ENCODE measurements around the gene CD8B. TPM values are rescaled to one million over a fixed set of nuclear protein-coding genes. Genes with fewer than 3 reads are reported as not detected.
A peak's percentile ranks its signal among the peaks of the same experiment; 100 is the strongest.

CD8B gene
- total and polyA plus RNA-seq, 5 experiments from 2014 or later, result 456 to 2,487 (median 2,040) TPM

- DNase-seq (peak in 3 of 10 donors; percentile 48 to 66 (median 54)), ATAC-seq (peak; percentile 10)
- Mint-ChIP-seq H3K36me3 (peaks cover 0 to 3% (median 0%) of the 10 kb centered on the region in 3 donors), H3K27me3 (no peaks in the 10 kb centered on the region), H3K27ac (peak overlapping the region; percentile 84 to 100 (median 96)), H3K4me1 (peaks cover 34 to 81% (median 75%) of the 10 kb centered on the region in 4 donors), H3K9me3 (no peaks in the 10 kb centered on the region), H3K4me3 (peak overlapping the region; percentile 53 to 87 (median 80))
- POLR2A ChIA-PET, result interaction anchor here (0.6 to 2.6 kb wide), 11 partner anchors 8 to 1505 kb away, joined by 3 to 25 read pairs (median 4); no protein-coding TSS in a partner anchor
Observed at GRCh38 chr2:86832334-86833096, 29.2 kb downstream of the CD8B start.

- H3K4me1 Mint-ChIP-seq, result peaks cover 37 to 82% (median 77%) of the 10 kb centered on the region in 4 donors
- DNase-seq (no peak), ATAC-seq (no peak)
- no peaks in the 10 kb centered on the region for H3K27me3 Mint-ChIP-seq
- peaks cover 0 to 3% (median 0%) of the 10 kb centered on the region in 3 donors for H3K36me3 Mint-ChIP-seq
- peak overlapping the region; percentile 53 to 87 (median 80) for H3K4me3 Mint-ChIP-seq
- no peaks in the 10 kb centered on the region for H3K9me3 Mint-ChIP-seq
- H3K27ac Mint-ChIP-seq, result peak overlapping the region; percentile 84 to 100 (median 96)
- POLR2A ChIA-PET, result interaction anchor here (0.6 to 2.6 kb wide), 5 partner anchors 10 to 1504 kb away, joined by 3 to 25 read pairs (median 8); no protein-coding TSS in a partner anchor
Observed at GRCh38 chr2:86831537-86831936, 30.1 kb downstream of the CD8B start.

GRCh38 chr2:86826951-86827350 lies 34.7 kb downstream of the CD8B start:
- DNase-seq, result no peak
- H3K9me3 Mint-ChIP-seq, result peaks cover 0 to 4% (median 0%) of the 10 kb centered on the region in 9 donors
- no peaks in the 10 kb centered on the region for H3K27me3 Mint-ChIP-seq
- peak overlapping the region; percentile 85 to 99 (median 96) for H3K27ac Mint-ChIP-seq
- POLR2A ChIA-PET, result interaction anchor here (0.7 to 10.7 kb wide), 17 partner anchors 8 to 55 kb away, joined by 3 to 362 read pairs (median 8); partner anchors contain the start of genes CD8A and CD8B
- H3K4me3 Mint-ChIP-seq, result peak overlapping the region; percentile 86 to 99 (median 95)
- ATAC-seq, result peak in 1 of 2 donors; percentile 10
- peaks cover under 1 to 17% (median 15%) of the 10 kb centered on the region in 3 donors for H3K36me3 Mint-ChIP-seq
- H3K4me1 Mint-ChIP-seq, result peaks cover 42 to 81% (median 69%) of the 10 kb centered on the region in 4 donors

DNA sequence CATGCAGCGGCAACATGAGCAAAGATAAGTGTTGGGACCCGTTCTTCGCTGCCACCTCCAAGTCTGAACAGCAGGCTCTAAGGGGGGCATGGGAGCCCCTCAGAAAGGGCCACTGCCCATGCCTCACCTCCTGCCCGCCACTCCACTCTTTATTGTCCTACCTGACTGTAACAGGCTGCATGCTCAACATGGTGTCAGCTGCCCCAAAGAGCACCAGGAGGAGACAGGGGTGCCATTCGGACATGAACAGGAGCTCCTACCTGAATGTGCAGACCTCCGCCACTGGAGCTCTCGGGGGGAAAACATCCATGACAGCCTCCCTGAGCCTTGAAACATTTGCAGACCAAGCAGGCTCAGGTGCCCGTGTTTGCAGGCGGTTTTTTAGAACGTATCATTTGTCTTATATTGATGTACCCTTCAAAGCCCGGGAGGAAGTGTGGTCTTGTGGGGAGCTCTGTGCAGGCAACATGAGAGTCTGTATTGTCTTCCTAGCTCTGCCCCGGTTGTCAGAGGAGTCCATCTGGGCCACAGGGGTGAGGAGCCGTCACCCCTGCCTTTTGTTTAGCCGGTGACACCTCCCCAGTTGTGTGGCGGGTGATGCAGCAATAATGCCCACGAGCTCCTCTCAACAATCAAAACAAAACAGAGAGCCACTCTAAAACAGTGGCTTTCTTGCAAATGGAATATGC lies 35.8 kb downstream of the CD8B start:
- Mint-ChIP-seq H3K4me3 (peak overlapping the region; percentile 86 to 99 (median 95)), H3K36me3 (peaks cover 4 to 24% (median 22%) of the 10 kb centered on the region in 3 donors), H3K27me3 (no peaks in the 10 kb centered on the region), H3K27ac (peak overlapping the region; percentile 85 to 99 (median 96)), H3K9me3 (peaks cover 0 to 4% (median 0%) of the 10 kb centered on the region in 9 donors), H3K4me1 (peaks cover 45 to 81% (median 71%) of the 10 kb centered on the region in 4 donors)
- POLR2A ChIA-PET, result interaction anchor here (0.8 to 10.7 kb wide), 21 partner anchors 8 to 1919 kb away, joined by 3 to 362 read pairs (median 13); partner anchors contain the start of genes CD8A, CD8B and KDM3A
- peak; percentile 77 to 89 for ATAC-seq
- DNase-seq, result peak; percentile 54 to 96 (median 88)

DNA sequence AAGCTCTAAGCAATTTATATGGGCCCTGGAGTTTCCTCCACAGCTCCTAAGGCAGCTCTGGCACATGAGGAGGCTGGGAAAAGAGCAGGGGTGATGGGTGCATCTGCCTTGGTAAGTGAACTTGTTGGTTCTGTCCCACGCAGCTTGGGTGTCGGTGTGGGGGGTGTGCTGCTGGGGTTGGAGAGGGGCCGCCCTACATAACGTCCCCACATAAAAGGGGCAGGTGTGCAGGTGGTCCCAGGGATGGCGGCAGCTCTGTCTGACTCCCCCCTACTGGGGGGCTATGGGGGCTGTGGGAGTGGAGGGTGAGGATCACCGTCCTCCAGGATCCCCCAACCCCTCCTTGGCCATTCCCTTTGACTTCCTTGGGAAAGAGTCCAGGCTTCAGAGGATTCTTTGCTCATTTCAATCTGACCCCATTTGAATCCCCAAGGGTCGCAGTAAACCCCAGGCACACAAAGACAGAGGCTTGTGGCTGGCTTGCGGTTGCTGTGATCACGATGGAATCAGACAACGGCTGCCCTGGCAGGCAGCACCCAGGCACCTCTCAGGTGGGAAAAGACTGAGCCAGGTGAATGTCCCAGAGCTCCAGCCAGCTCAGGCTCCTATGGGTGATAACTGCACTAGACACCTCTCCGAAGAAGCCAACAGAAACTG lies 36.5 kb downstream of the CD8B start:
- POLR2A ChIA-PET, result interaction anchor here (0.9 to 10.7 kb wide), 21 partner anchors 8 to 1918 kb away, joined by 3 to 362 read pairs (median 9); partner anchors contain the start of genes CD8A, CD8B and KDM3A
- Mint-ChIP-seq H3K27me3 (no peaks in the 10 kb centered on the region), H3K9me3 (peaks cover 0 to 4% (median 0%) of the 10 kb centered on the region in 9 donors), H3K4me3 (peak overlapping the region; percentile 86 to 99 (median 95)), H3K27ac (peak overlapping the region; percentile 85 to 99 (median 96)), H3K36me3 (peaks cover 4 to 25% (median 22%) of the 10 kb centered on the region in 3 donors), H3K4me1 (peaks cover 45 to 86% (median 76%) of the 10 kb centered on the region in 4 donors)
- ATAC-seq (peak; percentile 22 to 34), DNase-seq (peak in 8 of 10 donors; percentile 34 to 76 (median 53))

DNA sequence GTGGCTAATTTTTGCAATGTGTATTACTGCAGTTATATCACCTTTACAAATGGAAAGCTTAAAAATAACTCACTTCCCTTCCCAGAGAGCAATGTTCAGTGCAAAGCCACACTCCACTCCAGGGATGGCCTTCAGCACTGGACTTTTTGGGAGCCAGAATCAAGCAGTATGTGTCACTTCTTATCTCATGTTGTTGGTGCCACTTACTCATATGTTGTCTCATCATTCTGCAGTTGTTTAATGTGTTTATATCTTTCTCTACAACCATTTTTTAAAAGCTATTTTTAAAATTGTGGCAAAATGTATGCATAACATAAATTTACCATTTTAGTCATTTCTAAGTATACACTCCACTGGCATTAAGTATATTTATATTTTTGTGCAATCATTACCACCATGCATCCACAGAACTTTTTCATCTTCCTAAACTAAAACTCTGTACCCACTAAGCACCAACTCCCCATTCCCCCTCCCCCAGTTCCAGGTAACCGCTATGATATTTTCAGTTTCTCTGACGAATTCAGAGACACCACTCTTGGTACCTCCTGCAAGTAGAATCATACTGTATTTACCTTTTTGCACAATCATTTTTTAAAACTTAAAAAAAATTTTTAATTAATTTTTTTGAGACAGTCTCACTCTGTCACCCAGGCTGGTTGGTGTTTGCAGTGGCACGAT lies 38.9 kb downstream of the CD8B start:
- Mint-ChIP-seq H3K4me1 (peaks cover 44 to 84% (median 76%) of the 10 kb centered on the region in 4 donors), H3K36me3 (peaks cover 4 to 37% (median 23%) of the 10 kb centered on the region in 3 donors), H3K27ac (peak overlapping the region; percentile 85 to 99 (median 96)), H3K4me3 (peak overlapping the region; percentile 86 to 99 (median 95)), H3K27me3 (no peaks in the 10 kb centered on the region), H3K9me3 (peaks cover 0 to 4% (median 0%) of the 10 kb centered on the region in 9 donors)
- DNase-seq (no peak), ATAC-seq (no peak)
- POLR2A ChIA-PET, result interaction anchor here (1.0 to 10.7 kb wide), 9 partner anchors 9 to 37 kb away, joined by 3 to 362 read pairs (median 21); partner anchors contain the start of gene CD8A

GRCh38 chr2:86821842-86822241 lies 39.8 kb downstream of the CD8B start:
- POLR2A ChIA-PET, result interaction anchor here (0.7 to 10.7 kb wide), 11 partner anchors 9 to 39 kb away, joined by 3 to 362 read pairs (median 4); partner anchors contain the start of gene CD8A
- DNase-seq (no peak), ATAC-seq (no peak)
- H3K27ac Mint-ChIP-seq, result peak overlapping the region; percentile 92 to 99 (median 96)
- peak overlapping the region; percentile 79 to 99 (median 90) for H3K4me3 Mint-ChIP-seq
- H3K9me3 Mint-ChIP-seq, result peaks cover 0 to 4% (median 0%) of the 10 kb centered on the region in 9 donors
- H3K4me1 Mint-ChIP-seq, result peaks cover 41 to 84% (median 73%) of the 10 kb centered on the region in 4 donors
- no peaks in the 10 kb centered on the region for H3K27me3 Mint-ChIP-seq
- H3K36me3 Mint-ChIP-seq, result peaks cover 4 to 43% (median 23%) of the 10 kb centered on the region in 3 donors

DNA sequence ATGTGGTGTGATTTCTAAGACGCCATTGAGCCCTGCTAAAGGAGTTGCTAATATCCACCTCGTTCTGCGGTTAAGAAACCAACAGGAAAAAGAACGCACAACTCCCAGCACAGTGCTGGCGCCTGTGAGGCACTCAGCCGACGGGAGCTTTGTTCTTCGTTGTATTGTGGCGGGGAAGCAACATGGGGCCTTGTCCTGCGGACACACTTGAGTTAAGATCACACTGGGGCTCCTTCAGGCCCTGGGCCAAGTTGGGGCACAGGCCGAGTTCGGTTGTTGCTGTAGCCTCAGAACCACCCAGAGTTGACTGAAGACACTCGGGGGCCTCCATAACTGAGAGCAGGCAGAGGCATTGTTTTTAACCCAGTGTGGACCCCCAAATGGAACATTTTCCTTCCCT lies 40.4 kb downstream of the CD8B start:
- ATAC-seq, result peak in 1 of 2 donors; percentile 5
- peak in 2 of 10 donors; percentile 35 to 71 for DNase-seq
- Mint-ChIP-seq H3K27ac (peak overlapping the region; percentile 92 to 99 (median 96)), H3K9me3 (peaks cover 0 to 4% (median 0%) of the 10 kb centered on the region in 9 donors), H3K36me3 (peaks cover 4 to 48% (median 23%) of the 10 kb centered on the region in 3 donors), H3K27me3 (no peaks in the 10 kb centered on the region), H3K4me3 (peak overlapping the region; percentile 79 to 99 (median 90)), H3K4me1 (peaks cover 44 to 85% (median 74%) of the 10 kb centered on the region in 4 donors)
- POLR2A ChIA-PET, result interaction anchor here (0.7 to 10.7 kb wide), 12 partner anchors 8 to 39 kb away, joined by 3 to 362 read pairs (median 4); partner anchors contain the start of gene CD8A

DNA sequence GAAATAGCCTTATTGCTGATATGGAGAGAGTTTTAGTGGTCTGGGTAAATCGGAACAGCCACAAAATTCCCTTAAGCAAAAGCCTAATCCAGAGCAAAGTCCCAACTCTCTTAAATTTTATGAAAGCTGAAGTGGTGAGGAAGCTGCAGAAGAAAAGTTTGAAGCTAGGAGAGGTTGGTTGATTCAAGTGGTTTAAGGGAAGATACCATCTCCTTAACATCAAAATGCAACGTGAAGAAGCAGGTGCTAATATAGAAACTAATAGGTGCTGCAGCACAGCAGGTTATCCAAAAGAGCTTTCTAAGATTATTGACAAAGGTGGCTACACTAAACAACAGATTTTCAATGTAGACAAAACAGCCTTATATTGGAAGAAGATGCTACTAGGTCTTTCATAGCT lies 42.7 kb downstream of the CD8B start:
- H3K4me1 Mint-ChIP-seq, result peaks cover 48 to 87% (median 82%) of the 10 kb centered on the region in 4 donors
- H3K9me3 Mint-ChIP-seq, result peaks cover 0 to 4% (median 0%) of the 10 kb centered on the region in 9 donors
- ATAC-seq (peak; percentile 42 to 64), DNase-seq (peak in 1 of 10 donors; percentile 64)
- H3K27me3 Mint-ChIP-seq, result no peaks in the 10 kb centered on the region
- peaks cover 13 to 72% (median 29%) of the 10 kb centered on the region in 3 donors for H3K36me3 Mint-ChIP-seq
- peak overlapping the region; percentile 45 to 98 (median 88) for H3K4me3 Mint-ChIP-seq
- POLR2A ChIA-PET, result interaction anchor here (0.8 to 1.5 kb wide), 6 partner anchors 8 to 42 kb away, joined by 3 to 21 read pairs (median 3); no protein-coding TSS in a partner anchor
- H3K27ac Mint-ChIP-seq, result peak overlapping the region; percentile 71 to 99 (median 94)

DNA sequence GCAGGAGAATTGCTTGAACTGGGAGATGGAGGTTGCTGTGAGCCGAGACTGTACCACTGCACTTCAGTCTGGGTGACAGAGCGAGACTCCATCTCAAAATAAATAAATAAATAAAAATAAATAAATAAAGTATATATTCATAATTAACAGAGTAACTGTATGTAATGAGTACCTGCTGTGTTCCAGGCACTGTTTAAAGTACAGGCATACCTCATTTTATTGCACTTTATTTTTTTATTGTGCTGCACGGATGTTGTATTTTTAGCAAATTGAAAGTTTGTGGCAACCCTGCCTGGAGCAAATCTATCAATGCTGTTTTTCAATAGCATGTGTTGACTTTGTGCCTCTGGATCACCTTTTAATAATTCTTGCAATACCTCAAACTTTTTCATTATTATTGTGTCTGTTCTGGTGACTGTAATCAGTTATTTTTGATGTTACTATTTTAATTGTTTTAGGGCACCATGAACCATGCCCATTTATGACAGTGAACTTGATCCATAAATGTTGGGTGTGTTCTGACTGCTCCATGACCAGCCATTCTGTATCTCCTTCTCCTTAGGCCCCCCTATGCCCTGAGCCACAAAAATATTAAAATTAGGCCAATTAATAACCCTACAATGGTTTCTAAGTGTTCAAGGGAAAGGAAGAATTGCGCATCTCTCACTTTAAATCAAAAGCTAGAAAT lies 43.4 kb downstream of the CD8B start:
- Mint-ChIP-seq H3K4me3 (peak overlapping the region; percentile 45 to 98 (median 88)), H3K27ac (peak overlapping the region; percentile 43 to 99 (median 94))

More for the DNA sequence above, 43.4 kb downstream of the CD8B start:
- Mint-ChIP-seq H3K36me3 (peaks cover 18 to 74% (median 25%) of the 10 kb centered on the region in 3 donors), H3K27me3 (no peaks in the 10 kb centered on the region), H3K9me3 (peaks cover 0 to 4% (median 0%) of the 10 kb centered on the region in 9 donors), H3K4me1 (peaks cover 49 to 87% (median 83%) of the 10 kb centered on the region in 4 donors)
- no peak for DNase-seq
- POLR2A ChIA-PET, result interaction anchor here (1.0 to 1.5 kb wide), 5 partner anchors 8 to 42 kb away, joined by 3 to 21 read pairs (median 3); no protein-coding TSS in a partner anchor
- ATAC-seq, result no peak

Measured in naive thymus-derived CD8-positive, alpha-beta T cell (primary cell).